Esophagus (tissue), 2 donors: ENCODE measurements around the gene ZNF48. TPM values are rescaled to one million over a fixed set of nuclear protein-coding genes. Genes with fewer than 3 reads are reported as not detected.

ENCODE experiments used
- H3K27ac ChIP-seq, 2 donors: one replicate each; pipeline ENCODE4 v1.5.1; 2013; ENCODE audit warnings: low read depth in 2 of 2, mild to moderate bottlenecking in 2 of 2, inconsistent platforms in 1 of 2, low read length in 1 of 2, moderate library complexity in 1 of 2
- H3K27me3 ChIP-seq, 2 donors: one replicate each; pipeline ENCODE4 v1.6.1; 2013; ENCODE audit warnings: low read length in 2 of 2, control low read depth in 1 of 2, mild to moderate bottlenecking in 1 of 2; ENCODE audit not compliant: insufficient read depth in 2 of 2, control insufficient read depth in 1 of 2
- H3K36me3 ChIP-seq, 2 donors: one replicate each; pipeline ENCODE4 v1.6.1; 2013; ENCODE audit warnings: low read length in 1 of 2; ENCODE audit not compliant: control insufficient read depth in 2 of 2, insufficient read depth in 2 of 2
- H3K4me1 ChIP-seq, 2 donors: one replicate each; pipeline ENCODE4 v1.6.1; 2013; ENCODE audit warnings: low read length in 1 of 2; ENCODE audit not compliant: control insufficient read depth in 2 of 2, insufficient read depth in 2 of 2
- H3K4me3 ChIP-seq, 2 donors: one replicate each; pipeline ENCODE4 v1.5.1; 2013; ENCODE audit warnings: low read length in 2 of 2, mild to moderate bottlenecking in 2 of 2, low read depth in 1 of 2, moderate library complexity in 1 of 2
- H3K9me3 ChIP-seq, 2 donors: one replicate each; pipeline ENCODE4 v1.6.1; 2013; ENCODE audit warnings: mild to moderate bottlenecking in 2 of 2, low read depth in 1 of 2, low read length in 1 of 2, moderate library complexity in 1 of 2; ENCODE audit not compliant: control insufficient read depth in 2 of 2, insufficient read depth in 1 of 2
- WGBS, 2 donors: extraction: QIAGEN DNeasy Blood & Tissue Kit; methylation state at CpG; one replicate each; pipeline ENCODE4 v1.1.7; 2013; 5-methylcytosine and 5-hydroxymethylcytosine counted together
- polyA plus RNA-seq, 2 donors: library from polyadenylated mRNA; stranded (reverse); fragments of 200-250 nt; gene quantifications; one replicate each; pipeline ENCODE4 v1.2.3, GENCODE V29; 2013
- donor health status: healthy with polysubstance abuse.
- donor health status: Bipolar disorder and iron deficiency.

ZNF48 gene
- polyA plus RNA-seq, 2 donors, result 1.4 to 2.6 TPM

- Histone ChIP-seq H3K27me3 (no peaks in the 10 kb centered on the region), H3K4me1 (peaks cover 0 to 5% of the 10 kb centered on the region in 2 donors), H3K4me3 (no peak overlapping the region), H3K36me3 (peaks cover 0 to 9% of the 10 kb centered on the region in 2 donors), H3K27ac (no peak overlapping the region), H3K9me3 (no peaks in the 10 kb centered on the region)
- WGBS, 2 donors, result 89 to 91% methylated on average over 4 of the region's 4 CpGs
Observed at GRCh38 chr16:30416047-30416603, 20.9 kb downstream of the ZNF48 start.

GRCh38 chr16:30416624-30417528 lies 21.7 kb downstream of the ZNF48 start:
- WGBS, 2 donors, result 58 to 60% methylated on average over 18 of the region's 18 CpGs
- Histone ChIP-seq H3K4me1 (peaks cover 0 to 5% of the 10 kb centered on the region in 2 donors), H3K4me3 (peak overlapping the region; percentile 61 to 66)

GRCh38 chr16:30417529-30418349 lies 22.5 kb downstream of the ZNF48 start:
- Histone ChIP-seq H3K4me1 (peaks cover 0 to 5% of the 10 kb centered on the region in 2 donors), H3K36me3 (peaks cover 2 to 3% of the 10 kb centered on the region in 2 donors), H3K4me3 (peak overlapping the region; percentile 61 to 66), H3K9me3 (no peaks in the 10 kb centered on the region), H3K27ac (peak overlapping the region; percentile 93 to 96), H3K27me3 (no peaks in the 10 kb centered on the region)
- WGBS, 2 donors, result 1% methylated on average over 134 to 140 of the region's 140 CpGs

More at GRCh38 chr16:30416624-30417528, 21.7 kb downstream of the ZNF48 start:
- H3K36me3 ChIP-seq, result peaks cover under 1 to 3% of the 10 kb centered on the region in 2 donors
- peak overlapping the region; percentile 93 to 96 for H3K27ac ChIP-seq
- no peaks in the 10 kb centered on the region for H3K9me3 ChIP-seq
- H3K27me3 ChIP-seq, result no peaks in the 10 kb centered on the region

GRCh38 chr16:30418350-30419181 lies 23.3 kb downstream of the ZNF48 start:
- H3K9me3 ChIP-seq, result no peaks in the 10 kb centered on the region
- peak overlapping the region; percentile 93 to 96 for H3K27ac ChIP-seq
- peaks cover 2 to 3% of the 10 kb centered on the region in 2 donors for H3K36me3 ChIP-seq
- 46 to 55% methylated on average over 31 of the region's 31 CpGs for WGBS, 2 donors
- H3K4me3 ChIP-seq, result peak overlapping the region; percentile 61 to 66
- H3K4me1 ChIP-seq, result peaks cover 0 to 5% of the 10 kb centered on the region in 2 donors
- no peaks in the 10 kb centered on the region for H3K27me3 ChIP-seq

GRCh38 chr16:30421010-30421409 lies 25.8 kb downstream of the ZNF48 start:
- Histone ChIP-seq H3K27me3 (no peaks in the 10 kb centered on the region), H3K4me3 (no peak overlapping the region), H3K9me3 (no peaks in the 10 kb centered on the region), H3K36me3 (peaks cover 2 to 13% of the 10 kb centered on the region in 2 donors), H3K27ac (no peak overlapping the region), H3K4me1 (peaks cover 0 to 5% of the 10 kb centered on the region in 2 donors)
- 66 to 73% methylated on average over 5 of the region's 5 CpGs for WGBS, 2 donors

GRCh38 chr16:30428055-30428454 lies 32.8 kb downstream of the ZNF48 start:
- 91 to 93% methylated on average over 4 of the region's 4 CpGs for WGBS, 2 donors
- Histone ChIP-seq H3K27me3 (no peaks in the 10 kb centered on the region), H3K4me1 (peaks cover 0 to 14% of the 10 kb centered on the region in 2 donors), H3K36me3 (peaks cover 0 to 11% of the 10 kb centered on the region in 2 donors), H3K27ac (no peak overlapping the region), H3K9me3 (no peaks in the 10 kb centered on the region), H3K4me3 (no peak overlapping the region)

GRCh38 chr16:30429418-30429677 lies 34.1 kb downstream of the ZNF48 start:
- peak overlapping the region; percentile 63 to 89 for H3K27ac ChIP-seq
- 2 to 3% methylated on average over 11 of the region's 11 CpGs for WGBS, 2 donors

GRCh38 chr16:30429678-30430427 lies 34.6 kb downstream of the ZNF48 start, which contains the start of gene DCTPP1:
DCTPP1 (minus strand) TSS chr16:30430030; CDS start chr16:30429980, 50 bp downstream.
- no peaks in the 10 kb centered on the region for H3K9me3 ChIP-seq
- H3K27me3 ChIP-seq, result no peaks in the 10 kb centered on the region
- peaks cover 0 to 14% of the 10 kb centered on the region in 2 donors for H3K4me1 ChIP-seq
- WGBS, 2 donors, result 0 to 1% methylated on average over 49 of the region's 49 CpGs
- no peaks in the 10 kb centered on the region for H3K36me3 ChIP-seq
- peak within 1 kb of the TSS; percentile 68 to 79 for H3K4me3 ChIP-seq
- peak within 1 kb of the TSS; percentile 63 to 89 for H3K27ac ChIP-seq

More at GRCh38 chr16:30429418-30429677, 34.1 kb downstream of the ZNF48 start:
- no peaks in the 10 kb centered on the region for H3K9me3 ChIP-seq
- peak overlapping the region; percentile 68 to 79 for H3K4me3 ChIP-seq
- H3K36me3 ChIP-seq, result peaks cover 0 to 4% of the 10 kb centered on the region in 2 donors
- peaks cover 0 to 14% of the 10 kb centered on the region in 2 donors for H3K4me1 ChIP-seq
- H3K27me3 ChIP-seq, result no peaks in the 10 kb centered on the region
